Adrenal gland (tissue), 5 donors: ENCODE results near the gene GNAO1.

Experiments used
- POLR2A ChIP-seq, 2 donors: fragments of 450-650 bp; IDR thresholded peaks; one replicate each; pipeline ENCODE4 v1.6.1; 2017; ENCODE audit warnings: antibody characterized with exemption in 2 of 2, mild to moderate bottlenecking in 2 of 2, moderate library complexity in 1 of 2
- TF ChIP-seq, protein P1 (sequence below), 6 experiments: fragments of 450-650 bp in 4 of 6; fragments of 200-600 bp in 2 of 6; sonication (generic) in 1 of 6; IDR thresholded peaks; 1 replicate in 5 of 6; 2 replicates in 1 of 6; pipeline versions ENCODE4 v1.5.1 to v1.8.0; 2016 to 2021; ENCODE audit warnings: antibody characterized with exemption in 6 of 6, mild to moderate bottlenecking in 2 of 6, moderate library complexity in 1 of 6
- donor health status: DM: no; HTN: no; CAD: no.

DNA sequence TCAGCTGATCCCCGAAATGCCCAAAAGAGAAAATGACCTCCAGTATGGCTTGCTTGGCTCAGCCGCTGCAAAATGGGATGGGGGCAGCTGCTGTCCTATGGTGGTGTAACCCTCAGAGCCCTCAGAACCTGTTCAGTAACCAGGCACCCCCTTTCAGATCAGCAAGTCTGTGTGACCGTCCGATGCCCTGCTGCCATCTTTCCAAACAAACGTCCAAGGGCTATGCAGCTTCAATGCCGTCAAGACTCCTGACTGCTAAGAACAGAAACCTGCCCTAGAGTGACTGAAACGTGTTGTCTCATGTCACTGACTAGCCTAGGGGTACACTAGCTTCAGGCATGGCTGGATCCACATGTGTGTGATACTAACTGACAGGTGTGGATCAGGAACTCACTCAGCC is 70.4 kb downstream of the GNAO1 start:
- TF ChIP-seq, protein P1, sequence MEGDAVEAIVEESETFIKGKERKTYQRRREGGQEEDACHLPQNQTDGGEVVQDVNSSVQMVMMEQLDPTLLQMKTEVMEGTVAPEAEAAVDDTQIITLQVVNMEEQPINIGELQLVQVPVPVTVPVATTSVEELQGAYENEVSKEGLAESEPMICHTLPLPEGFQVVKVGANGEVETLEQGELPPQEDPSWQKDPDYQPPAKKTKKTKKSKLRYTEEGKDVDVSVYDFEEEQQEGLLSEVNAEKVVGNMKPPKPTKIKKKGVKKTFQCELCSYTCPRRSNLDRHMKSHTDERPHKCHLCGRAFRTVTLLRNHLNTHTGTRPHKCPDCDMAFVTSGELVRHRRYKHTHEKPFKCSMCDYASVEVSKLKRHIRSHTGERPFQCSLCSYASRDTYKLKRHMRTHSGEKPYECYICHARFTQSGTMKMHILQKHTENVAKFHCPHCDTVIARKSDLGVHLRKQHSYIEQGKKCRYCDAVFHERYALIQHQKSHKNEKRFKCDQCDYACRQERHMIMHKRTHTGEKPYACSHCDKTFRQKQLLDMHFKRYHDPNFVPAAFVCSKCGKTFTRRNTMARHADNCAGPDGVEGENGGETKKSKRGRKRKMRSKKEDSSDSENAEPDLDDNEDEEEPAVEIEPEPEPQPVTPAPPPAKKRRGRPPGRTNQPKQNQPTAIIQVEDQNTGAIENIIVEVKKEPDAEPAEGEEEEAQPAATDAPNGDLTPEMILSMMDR (IDR thresholded peaks at IDR 0.05): no peak
- TF ChIP-seq POLR2A (IDR thresholded peaks at IDR 0.05): no peak
